ENCODE data around the gene GRIN2C. TPM values are rescaled to one million over a fixed set of nuclear protein-coding genes. Genes with fewer than 3 reads are reported as not detected.

Gene GRIN2C
- total RNA-seq, 1 donor from 2014 or later = not detected

DNA sequence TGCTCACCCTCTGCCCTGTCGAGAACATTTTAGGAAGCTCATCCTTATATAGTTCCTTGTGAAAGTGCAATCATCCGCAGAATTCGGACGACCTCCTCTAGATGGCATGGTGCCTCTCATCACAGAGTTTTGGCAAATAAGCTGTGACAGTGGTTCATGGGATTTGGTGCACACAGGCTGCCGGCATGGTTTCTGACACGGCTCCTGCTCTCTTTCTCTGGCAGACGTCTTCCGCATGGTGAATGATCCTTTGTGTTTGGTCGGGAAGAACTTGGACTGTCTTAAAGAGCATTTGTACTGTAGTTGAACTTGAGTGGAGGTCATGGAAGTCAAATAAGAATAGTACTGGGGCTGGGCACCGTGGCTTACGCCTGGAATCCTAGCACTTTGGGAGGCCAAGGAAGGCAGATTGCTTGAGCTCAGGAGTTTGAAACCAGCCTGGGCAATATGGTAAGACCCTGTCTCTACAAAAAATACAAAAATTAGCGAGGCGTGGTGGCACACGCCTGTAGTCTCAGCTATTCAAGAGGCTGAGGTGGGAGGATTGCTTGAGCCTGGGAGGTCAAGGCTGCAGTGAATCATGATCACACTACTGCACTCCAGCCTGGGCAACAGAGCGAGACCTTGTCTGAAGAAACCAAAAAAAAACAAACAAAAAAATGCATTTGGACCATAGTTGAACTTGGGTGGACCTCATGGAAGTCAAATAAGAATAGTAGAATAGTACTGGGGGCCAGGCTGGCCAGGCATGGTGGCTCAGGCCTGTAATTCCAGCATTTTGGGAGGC is 48.8 kb downstream of the GRIN2C start:
- no peaks in the 10 kb centered on the region for H3K9me3 ChIP-seq (ENCODE audit: low read depth)

DNA sequence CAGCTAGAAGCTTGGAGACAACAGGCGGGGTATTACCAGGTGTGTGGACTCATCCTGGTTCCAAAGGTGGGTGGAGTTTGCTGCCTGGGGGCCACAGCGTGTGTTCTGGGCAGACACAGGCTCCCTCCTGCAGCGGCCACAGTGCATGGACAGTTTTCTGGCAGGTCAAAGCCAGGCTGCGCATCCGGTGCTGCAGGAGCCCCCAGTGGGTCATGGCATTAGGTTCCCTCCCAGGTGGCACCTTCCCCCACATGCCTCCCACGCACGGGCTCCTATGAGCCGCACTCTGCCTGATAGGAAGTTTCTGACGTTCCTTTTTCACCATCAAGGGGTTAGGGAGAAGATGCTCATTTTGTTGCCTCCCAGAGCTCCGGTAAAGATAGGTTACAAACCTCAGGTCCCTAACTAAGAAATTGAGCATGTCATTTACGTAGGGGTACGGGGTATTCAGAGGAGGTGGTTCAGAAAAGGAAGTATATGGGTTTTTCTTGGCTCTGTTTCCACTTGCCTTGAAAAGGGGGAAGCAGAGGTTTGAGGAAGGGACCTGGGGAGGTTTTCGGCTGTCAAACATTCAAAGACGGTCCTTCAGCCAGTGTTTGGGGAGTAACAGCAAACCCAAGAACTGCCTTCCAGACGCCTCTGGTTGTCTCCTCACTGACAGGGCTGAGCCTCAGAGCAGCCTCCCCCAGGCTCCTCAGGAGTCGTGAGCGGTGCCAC is 50.8 kb downstream of the GRIN2C start:
- Mint-ChIP-seq H3K9me3 (no peaks in the 10 kb centered on the region), H3K4me3 (no peak overlapping the region), H3K36me3 (peaks cover 1% of the 10 kb centered on the region), H3K4me1 (peaks cover 14% of the 10 kb centered on the region), H3K27me3 (ENCODE audit: insufficient read depth, low read depth) (no peaks in the 10 kb centered on the region), H3K27ac (no peak overlapping the region)
- Histone ChIP-seq H3K4me2 (no peak overlapping the region), H3K4me1 (peaks cover 15% of the 10 kb centered on the region), H3K27ac (no peak overlapping the region), H3F3A (ENCODE audit: low read depth) (no peaks in the 10 kb centered on the region), H3K9me3 (ENCODE audit: low read depth) (no peaks in the 10 kb centered on the region), H3K9ac (no peak overlapping the region), H3K4me3 (no peak overlapping the region), H4K20me1 (ENCODE audit: low read depth) (peaks cover 35% of the 10 kb centered on the region), H3K79me2 (ENCODE audit: low read depth) (no peaks in the 10 kb centered on the region), H3K27me3 (no peaks in the 10 kb centered on the region), H3K36me3 (no peaks in the 10 kb centered on the region), H2AFZ (replicated peaks) (no peak overlapping the region)
- no peak for DNase-seq (ENCODE audit: low spot score)
- TF ChIP-seq, protein P1, sequence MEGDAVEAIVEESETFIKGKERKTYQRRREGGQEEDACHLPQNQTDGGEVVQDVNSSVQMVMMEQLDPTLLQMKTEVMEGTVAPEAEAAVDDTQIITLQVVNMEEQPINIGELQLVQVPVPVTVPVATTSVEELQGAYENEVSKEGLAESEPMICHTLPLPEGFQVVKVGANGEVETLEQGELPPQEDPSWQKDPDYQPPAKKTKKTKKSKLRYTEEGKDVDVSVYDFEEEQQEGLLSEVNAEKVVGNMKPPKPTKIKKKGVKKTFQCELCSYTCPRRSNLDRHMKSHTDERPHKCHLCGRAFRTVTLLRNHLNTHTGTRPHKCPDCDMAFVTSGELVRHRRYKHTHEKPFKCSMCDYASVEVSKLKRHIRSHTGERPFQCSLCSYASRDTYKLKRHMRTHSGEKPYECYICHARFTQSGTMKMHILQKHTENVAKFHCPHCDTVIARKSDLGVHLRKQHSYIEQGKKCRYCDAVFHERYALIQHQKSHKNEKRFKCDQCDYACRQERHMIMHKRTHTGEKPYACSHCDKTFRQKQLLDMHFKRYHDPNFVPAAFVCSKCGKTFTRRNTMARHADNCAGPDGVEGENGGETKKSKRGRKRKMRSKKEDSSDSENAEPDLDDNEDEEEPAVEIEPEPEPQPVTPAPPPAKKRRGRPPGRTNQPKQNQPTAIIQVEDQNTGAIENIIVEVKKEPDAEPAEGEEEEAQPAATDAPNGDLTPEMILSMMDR (IDR thresholded peaks at IDR 0.05) = no peak
- no peak for TF ChIP-seq EZH2 (IDR thresholded peaks at IDR 0.05)
- no peak for TF ChIP-seq EZH2phosphoT487 (IDR thresholded peaks at IDR 0.05)

More for the DNA sequence above, 48.8 kb downstream of the GRIN2C start:
- Mint-ChIP-seq H3K9me3 (no peaks in the 10 kb centered on the region), H3K36me3 (peaks cover 1% of the 10 kb centered on the region), H3K4me1 (peaks cover 20% of the 10 kb centered on the region), H3K27me3 (ENCODE audit: insufficient read depth, low read depth) (no peaks in the 10 kb centered on the region), H3K4me3 (peak overlapping the region; percentile 15), H3K27ac (no peak overlapping the region)
- H2AFZ ChIP-seq (replicated peaks) = no peak overlapping the region
- H3K4me1 ChIP-seq = peaks cover 18% of the 10 kb centered on the region
- H3K4me3 ChIP-seq = no peak overlapping the region
- no peaks in the 10 kb centered on the region for H3K27me3 ChIP-seq
- no peaks in the 10 kb centered on the region for H3K79me2 ChIP-seq (ENCODE audit: low read depth)
- H3K36me3 ChIP-seq = no peaks in the 10 kb centered on the region
- no peak overlapping the region for H3K9ac ChIP-seq
- H3K4me2 ChIP-seq = no peak overlapping the region
- no peak overlapping the region for H3K27ac ChIP-seq
- no peak for DNase-seq (ENCODE audit: low spot score)
- peaks cover 3% of the 10 kb centered on the region for H3F3A ChIP-seq (ENCODE audit: low read depth)
- peaks cover 35% of the 10 kb centered on the region for H4K20me1 ChIP-seq (ENCODE audit: low read depth)
- TF ChIP-seq EZH2 (IDR thresholded peaks at IDR 0.05) = no peak
- TF ChIP-seq, protein P1 (IDR thresholded peaks at IDR 0.05) = no peak
- TF ChIP-seq EZH2phosphoT487 (IDR thresholded peaks at IDR 0.05) = no peak

DNA sequence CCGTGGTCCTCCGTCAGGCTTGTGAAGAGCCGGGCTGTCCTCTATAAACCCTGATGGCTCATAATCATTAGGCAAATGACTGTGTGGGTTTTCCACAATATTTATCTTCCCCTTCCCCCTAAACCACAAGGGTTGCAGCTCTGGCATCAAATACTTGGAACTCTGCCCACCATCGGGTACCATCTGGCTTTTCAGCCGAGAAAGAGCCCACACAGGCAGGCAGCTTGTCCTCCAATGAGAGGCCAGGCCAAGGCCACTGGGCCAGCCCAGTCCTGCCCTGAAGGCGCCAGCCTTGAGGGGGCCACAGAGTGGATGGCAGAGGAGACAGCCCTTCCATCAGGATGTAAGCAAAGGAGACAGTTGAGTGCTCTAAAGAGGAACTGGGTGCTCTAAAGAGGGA is 51.8 kb downstream of the GRIN2C start:
- peaks cover 12% of the 10 kb centered on the region for H3K4me1 Mint-ChIP-seq
- peak overlapping the region; percentile 48 for H3K4me3 Mint-ChIP-seq
- Histone ChIP-seq H3K9me3 (ENCODE audit: low read depth) (no peaks in the 10 kb centered on the region), H3K27me3 (no peaks in the 10 kb centered on the region), H3K4me3 (no peak overlapping the region), H3K9ac (no peak overlapping the region), H4K20me1 (ENCODE audit: low read depth) (peaks cover 32% of the 10 kb centered on the region), H3K27ac (no peak overlapping the region), H2AFZ (replicated peaks) (no peak overlapping the region), H3K4me1 (peaks cover 11% of the 10 kb centered on the region), H3K79me2 (ENCODE audit: low read depth) (no peaks in the 10 kb centered on the region), H3F3A (ENCODE audit: low read depth) (no peaks in the 10 kb centered on the region), H3K4me2 (no peak overlapping the region), H3K36me3 (no peaks in the 10 kb centered on the region)
- no peak for DNase-seq (ENCODE audit: low spot score)
- no peaks in the 10 kb centered on the region for H3K27me3 Mint-ChIP-seq (ENCODE audit: insufficient read depth, low read depth)
- peaks cover 1% of the 10 kb centered on the region for H3K36me3 Mint-ChIP-seq
- no peaks in the 10 kb centered on the region for H3K9me3 Mint-ChIP-seq
- TF ChIP-seq EZH2 (IDR thresholded peaks at IDR 0.05) (no peak), EZH2phosphoT487 (IDR thresholded peaks at IDR 0.05) (no peak)
- TF ChIP-seq, protein P1 (IDR thresholded peaks at IDR 0.05) = no peak
- peak overlapping the region; percentile 53 for H3K27ac Mint-ChIP-seq
